HG02870 (cell line): Measurements from ENCODE around the gene AP3B1.

Source experiments
- ATAC-seq: cut with Tn5 transposase; IDR thresholded peaks from one replicate; pipeline ENCODE4 v1.9.1; 2021; ENCODE audit warnings: mild to moderate bottlenecking, moderate library complexity; ENCODE audit not compliant: unreplicated experiment

The AP3B1 gene

GRCh38 chr5:77983482-77984199, 310.9 kb downstream of the AP3B1 start:
- no peak for ATAC-seq

GRCh38 chr5:77981820-77982219, 312.7 kb downstream of the AP3B1 start:
- ATAC-seq = no peak

GRCh38 chr5:77974576-77974975, 319.9 kb downstream of the AP3B1 start:
- no peak for ATAC-seq

- no peak for ATAC-seq
These were observed 321.3 kb downstream of the AP3B1 start for GRCh38 chr5:77973253-77973609.

GRCh38 chr5:77972469-77973252, 321.8 kb downstream of the AP3B1 start:
- no peak for ATAC-seq

- no peak for ATAC-seq
These were observed 322.6 kb downstream of the AP3B1 start for GRCh38 chr5:77971776-77972468.

- ATAC-seq = no peak
These were observed 323.6 kb downstream of the AP3B1 start for GRCh38 chr5:77970891-77971290.

GRCh38 chr5:77963795-77964194, 330.7 kb downstream of the AP3B1 start:
- ATAC-seq = no peak

- ATAC-seq = no peak
These were observed 333.6 kb downstream of the AP3B1 start for GRCh38 chr5:77960863-77961396.

GRCh38 chr5:77960305-77960704, 334.2 kb downstream of the AP3B1 start:
- no peak for ATAC-seq

- ATAC-seq = no peak
These were observed 335.7 kb downstream of the AP3B1 start for GRCh38 chr5:77958642-77959330.

GRCh38 chr5:77957931-77958521, 336.5 kb downstream of the AP3B1 start:
- ATAC-seq = no peak

- no peak for ATAC-seq
These were observed 337.0 kb downstream of the AP3B1 start for GRCh38 chr5:77957516-77957915.

GRCh38 chr5:77957081-77957480, 337.4 kb downstream of the AP3B1 start:
- no peak for ATAC-seq

GRCh38 chr5:77955577-77955976, 338.9 kb downstream of the AP3B1 start:
- no peak for ATAC-seq

GRCh38 chr5:77953374-77953773, 341.1 kb downstream of the AP3B1 start:
- ATAC-seq = no peak

GRCh38 chr5:77952636-77953212, 341.8 kb downstream of the AP3B1 start:
- no peak for ATAC-seq
